GM12892 (cell line): ENCODE data around the gene CDC14A.

Experiments used
- POLR2A ChIP-seq: IDR thresholded peaks from 2 replicates; pipeline ENCODE4 v1.6.1; 2011; ENCODE audit warnings: low read depth, low read length, control low read depth
- POLR2AphosphoS5 ChIP-seq: IDR thresholded peaks from 2 replicates; pipeline ENCODE4 v1.6.1; 2011; ENCODE audit warnings: low read depth, low read length, control low read depth
- TAF1 ChIP-seq: IDR thresholded peaks from 2 replicates; pipeline ENCODE4 v1.6.1; 2011; ENCODE audit warnings: low read depth, mild to moderate bottlenecking, control low read depth, low read length, borderline replicate concordance

DNA sequence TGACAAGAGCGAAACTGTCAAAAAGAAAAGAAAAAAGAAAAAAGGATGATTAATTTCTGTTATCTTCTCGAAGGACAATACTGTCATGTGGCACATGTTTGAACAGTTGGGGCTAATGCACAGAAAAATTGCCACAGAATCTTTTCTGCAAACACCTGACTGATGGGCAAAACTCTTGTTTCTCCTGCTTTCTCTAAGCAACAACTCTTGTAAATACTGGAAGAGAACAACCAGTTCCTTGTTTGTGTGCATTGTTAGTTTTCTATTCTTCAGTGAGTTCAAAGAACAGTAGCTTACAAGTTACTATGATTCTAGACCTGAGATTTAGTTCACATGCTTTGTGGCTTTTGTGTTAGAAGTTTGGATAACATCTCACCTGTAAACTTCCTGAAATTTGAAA is 60.7 kb downstream of the CDC14A start:
- no peak for TF ChIP-seq TAF1
- TF ChIP-seq POLR2A = no peak
- no peak for TF ChIP-seq POLR2AphosphoS5
